ENCODE data around the gene CDC42BPG. TPM values are rescaled to one million over a fixed set of nuclear protein-coding genes. Genes with fewer than 3 reads are reported as not detected.
A peak's percentile ranks its signal among the peaks of the same experiment; 100 is the strongest.

CDC42BPG gene
- total and polyA plus RNA-seq, 2 donors (not counting 1 experiment from before 2014, with no cell fraction given): 0.03 to 0.33 TPM

- peaks cover 48% of the 10 kb centered on the region for H3K79me2 ChIP-seq (ENCODE audit: control insufficient read depth, insufficient read depth, low read length)
- H3K9me3 ChIP-seq (ENCODE audit: control insufficient read depth, insufficient read depth, low read depth, low read length): no peaks in the 10 kb centered on the region
- H2AFZ ChIP-seq (ENCODE audit: low read length): no peak overlapping the region
- peaks cover 12% of the 10 kb centered on the region for H3K4me1 ChIP-seq (ENCODE audit: control insufficient read depth, extremely low read depth, insufficient read depth, low read length)
- H3K4me3 ChIP-seq (replicated peaks in 1 of 4; ENCODE audit: control extremely low read depth in 1 of 4, insufficient read depth in 1 of 4, low read depth in 3 of 4, low read length in 4 of 4): peak overlapping the region; percentile 65 to 81 (median 79)
- peaks cover 4% of the 10 kb centered on the region for H4K20me1 ChIP-seq (ENCODE audit: control insufficient read depth, extremely low read depth, insufficient read depth, low read length)
- no peaks in the 10 kb centered on the region for H3K27me3 ChIP-seq (ENCODE audit: control insufficient read depth, insufficient read depth, low read length)
- H3K36me3 ChIP-seq (ENCODE audit: control insufficient read depth, insufficient read depth, low read length): peaks cover 17% of the 10 kb centered on the region
- H3K27ac ChIP-seq (ENCODE audit: insufficient read depth, low read length): peak overlapping the region; percentile 93
- peak overlapping the region; percentile 94 for H3K4me2 ChIP-seq (ENCODE audit: extremely low read depth, insufficient read depth, low read length)
- DNase-seq (ENCODE audit: low read depth in 2 of 2): peak; percentile 77 to 81
- peak overlapping the region; percentile 98 for H3K9ac ChIP-seq (ENCODE audit: insufficient read depth, low read length)
- TF ChIP-seq CTCF (conservative IDR thresholded peaks at IDR 0.05 in 1 of 2, IDR thresholded peaks at IDR 0.05 in 1 of 2; ENCODE audit: low read depth in 1 of 2, low read length in 2 of 2): no peak
- TF ChIP-seq EZH2 (IDR thresholded peaks at IDR 0.05; ENCODE audit: low read length, missing control alignments): no peak
These were observed 66.8 kb downstream of the CDC42BPG start for GRCh38 chr11:64777449-64778222.

GRCh38 chr11:64776875-64777274 is 67.6 kb downstream of the CDC42BPG start:
- no peak for DNase-seq (ENCODE audit: low read depth in 2 of 2)
- Histone ChIP-seq H3K27ac (ENCODE audit: insufficient read depth, low read length) (peak overlapping the region; percentile 40), H3K4me1 (ENCODE audit: control insufficient read depth, extremely low read depth, insufficient read depth, low read length) (peaks cover 12% of the 10 kb centered on the region), H3K4me2 (ENCODE audit: extremely low read depth, insufficient read depth, low read length) (peak overlapping the region; percentile 94), H3K9ac (ENCODE audit: insufficient read depth, low read length) (peak overlapping the region; percentile 35), H3K79me2 (ENCODE audit: control insufficient read depth, insufficient read depth, low read length) (peaks cover 52% of the 10 kb centered on the region), H2AFZ (ENCODE audit: low read length) (no peak overlapping the region), H3K36me3 (ENCODE audit: control insufficient read depth, insufficient read depth, low read length) (peaks cover 17% of the 10 kb centered on the region), H3K27me3 (ENCODE audit: control insufficient read depth, insufficient read depth, low read length) (no peaks in the 10 kb centered on the region), H4K20me1 (ENCODE audit: control insufficient read depth, extremely low read depth, insufficient read depth, low read length) (peaks cover 4% of the 10 kb centered on the region), H3K4me3 (replicated peaks in 1 of 4; ENCODE audit: control extremely low read depth in 1 of 4, insufficient read depth in 1 of 4, low read depth in 3 of 4, low read length in 4 of 4) (peak overlapping the region; percentile 65 to 81 (median 79)), H3K9me3 (ENCODE audit: control insufficient read depth, insufficient read depth, low read depth, low read length) (no peaks in the 10 kb centered on the region)
- TF ChIP-seq CTCF (conservative IDR thresholded peaks at IDR 0.05 in 1 of 2, IDR thresholded peaks at IDR 0.05 in 1 of 2; ENCODE audit: low read depth in 1 of 2, low read length in 2 of 2) (no peak), EZH2 (IDR thresholded peaks at IDR 0.05; ENCODE audit: low read length, missing control alignments) (no peak)

- Histone ChIP-seq H3K9ac (ENCODE audit: insufficient read depth, low read length) (no peak overlapping the region), H3K4me3 (replicated peaks in 1 of 4; ENCODE audit: control extremely low read depth in 1 of 4, insufficient read depth in 1 of 4, low read depth in 3 of 4, low read length in 4 of 4) (peak overlapping the region; percentile 65 to 81 (median 79)), H3K36me3 (ENCODE audit: control insufficient read depth, insufficient read depth, low read length) (peaks cover 18% of the 10 kb centered on the region), H4K20me1 (ENCODE audit: control insufficient read depth, extremely low read depth, insufficient read depth, low read length) (peaks cover 4% of the 10 kb centered on the region), H3K9me3 (ENCODE audit: control insufficient read depth, insufficient read depth, low read depth, low read length) (no peaks in the 10 kb centered on the region), H3K27me3 (ENCODE audit: control insufficient read depth, insufficient read depth, low read length) (no peaks in the 10 kb centered on the region), H3K4me2 (ENCODE audit: extremely low read depth, insufficient read depth, low read length) (peak overlapping the region; percentile 94), H2AFZ (ENCODE audit: low read length) (no peak overlapping the region), H3K27ac (ENCODE audit: insufficient read depth, low read length) (no peak overlapping the region), H3K4me1 (ENCODE audit: control insufficient read depth, extremely low read depth, insufficient read depth, low read length) (peaks cover 12% of the 10 kb centered on the region), H3K79me2 (ENCODE audit: control insufficient read depth, insufficient read depth, low read length) (peaks cover 56% of the 10 kb centered on the region)
- DNase-seq (ENCODE audit: low read depth in 2 of 2): no peak
- TF ChIP-seq EZH2 (IDR thresholded peaks at IDR 0.05; ENCODE audit: low read length, missing control alignments) (no peak), CTCF (conservative IDR thresholded peaks at IDR 0.05 in 1 of 2, IDR thresholded peaks at IDR 0.05 in 1 of 2; ENCODE audit: low read depth in 1 of 2, low read length in 2 of 2) (no peak)
These were observed 68.0 kb downstream of the CDC42BPG start for GRCh38 chr11:64776425-64776824.
